ENCODE results near the gene PMPCA.
A peak's percentile ranks its signal among the peaks of the same experiment; 100 is the strongest.

PMPCA gene

GRCh38 chr9:136395345-136396218, 14.9 kb upstream of the PMPCA start:
- TF ChIP-seq GABPA (IDR thresholded peaks at IDR 0.05; ENCODE audit: low read depth) (no peak), SPI1 (IDR thresholded peaks at IDR 0.05; ENCODE audit: borderline replicate concordance, low read depth) (no peak), REST (IDR thresholded peaks at IDR 0.05; ENCODE audit: insufficient replicate concordance, low read depth) (no peak), POLR2AphosphoS5 (IDR thresholded peaks at IDR 0.05; ENCODE audit: low read depth) (0 out of 2 replicates have a peak, but pooled peaks have one; percentile 13)
- no peaks in the 10 kb centered on the region for H3K27me3 ChIP-seq (ENCODE audit: insufficient read depth, poor library complexity, severe bottlenecking)
- no peak overlapping the region for H3K27ac ChIP-seq (replicated peaks)
- no peak for DNase-seq (ENCODE audit: low read depth in 1 of 2, low spot score in 1 of 2)
- no peak overlapping the region for H3K4me3 ChIP-seq (replicated peaks; ENCODE audit: insufficient read depth, low read length)

- no peaks in the 10 kb centered on the region for H3K27me3 ChIP-seq (ENCODE audit: insufficient read depth, poor library complexity, severe bottlenecking)
- no peak overlapping the region for H3K4me3 ChIP-seq (replicated peaks; ENCODE audit: insufficient read depth, low read length)
- no peak overlapping the region for H3K27ac ChIP-seq (replicated peaks)
- TF ChIP-seq SPI1 (IDR thresholded peaks at IDR 0.05; ENCODE audit: borderline replicate concordance, low read depth) (no peak), POLR2AphosphoS5 (IDR thresholded peaks at IDR 0.05; ENCODE audit: low read depth) (no peak), REST (IDR thresholded peaks at IDR 0.05; ENCODE audit: insufficient replicate concordance, low read depth) (no peak), GABPA (IDR thresholded peaks at IDR 0.05; ENCODE audit: low read depth) (no peak), CTCF (IDR thresholded peaks at IDR 0.05; ENCODE audit: insufficient read depth, low read length) (no peak)
- no peak for DNase-seq (ENCODE audit: low read depth in 1 of 2, low spot score in 1 of 2)
Measured at GRCh38 chr9:136396219-136396515, 14.3 kb upstream of the PMPCA start.

- no peak for DNase-seq (ENCODE audit: low read depth in 1 of 2, low spot score in 1 of 2)
- TF ChIP-seq SPI1 (IDR thresholded peaks at IDR 0.05; ENCODE audit: borderline replicate concordance, low read depth) (no peak), REST (IDR thresholded peaks at IDR 0.05; ENCODE audit: insufficient replicate concordance, low read depth) (no peak), CTCF (IDR thresholded peaks at IDR 0.05; ENCODE audit: insufficient read depth, low read length) (no peak), GABPA (IDR thresholded peaks at IDR 0.05; ENCODE audit: low read depth) (no peak), POLR2AphosphoS5 (IDR thresholded peaks at IDR 0.05; ENCODE audit: low read depth) (no peak)
- Histone ChIP-seq H3K4me3 (replicated peaks; ENCODE audit: insufficient read depth, low read length) (no peak overlapping the region), H3K27ac (replicated peaks) (no peak overlapping the region), H3K27me3 (ENCODE audit: insufficient read depth, poor library complexity, severe bottlenecking) (no peaks in the 10 kb centered on the region)
Measured at GRCh38 chr9:136397643-136398042, 12.8 kb upstream of the PMPCA start.
